ENCODE results near the gene MYL1. TPM values are rescaled to one million over a fixed set of nuclear protein-coding genes. Genes with fewer than 3 reads are reported as not detected.

The MYL1 gene
- total RNA-seq (2012; rRNA removed) (not detected in 2 replicates), polyA plus RNA-seq (2012; rRNA removed) (not detected in 2 replicates), Bru-seq, nascent RNA (not detected), BruChase-seq, experiment 1, labeled RNA remaining after a 6-hour chase (not detected), BruChase-seq, experiment 2, labeled RNA remaining after a 2-hour chase (not detected)
- not detected in 2 replicates for polyA plus RNA-seq (2012; cell fraction: cytosol; rRNA removed)
- not detected in 2 replicates for polyA plus RNA-seq (2012; cell fraction: nucleus; rRNA removed; ENCODE audit: low replicate concordance)
- long read RNA-seq, result 0 reads

- in situ Hi-C loops (cut with MboI; ENCODE audit: low sequenced_read_pairs) (no loop called here), intact Hi-C loops (cut with micrococcal nuclease) (no loop called here), dilution Hi-C loops (cut with HindIII; ENCODE audit: low sequenced_read_pairs, unreplicated experiment) (no loop called here)
- Histone ChIP-seq H2BK5ac (ENCODE audit: low read depth, low read length, poor library complexity, severe bottlenecking) (no peak within 1 kb of the TSS), H2AFZ (replicated peaks; ENCODE audit: low read length, poor library complexity) (no peak within 1 kb of the TSS), H3K27me3 (ENCODE audit: control insufficient read depth, insufficient read depth, low read length) (no peaks in the 10 kb centered on the region), H3K36me3 (ENCODE audit: control insufficient read depth, insufficient read depth, low read length) (no peaks in the 10 kb centered on the region), H3K56ac (ENCODE audit: extremely low read depth, insufficient read depth, low read length) (no peak within 1 kb of the TSS), H3K27ac (ENCODE audit: insufficient read depth, low read length) (no peak within 1 kb of the TSS), H4K91ac (ENCODE audit: insufficient read depth, low read depth, low read length) (no peak within 1 kb of the TSS), H4K8ac (ENCODE audit: low read depth in 2 of 2, low read length in 2 of 2) (no peak within 1 kb of the TSS), H2BK120ac (ENCODE audit: low read depth, low read length) (no peak within 1 kb of the TSS), H2BK20ac (ENCODE audit: low read depth, low read length) (no peak within 1 kb of the TSS), H4K20me1 (ENCODE audit: insufficient read depth, low read length) (no peaks in the 10 kb centered on the region), H2BK15ac (ENCODE audit: low read depth, low read length) (no peak within 1 kb of the TSS), H3K79me1 (ENCODE audit: low read depth in 1 of 2, low read length in 2 of 2) (no peaks in the 10 kb centered on the region), H3K14ac (replicated peaks; ENCODE audit: low read depth, low read length) (no peak within 1 kb of the TSS), H2AK9ac (replicated peaks; ENCODE audit: low read depth, low read length, poor library complexity) (no peak within 1 kb of the TSS), H3K4me2 (ENCODE audit: low read depth, low read length) (no peak within 1 kb of the TSS), H3K18ac (ENCODE audit: low read depth, low read length) (no peak within 1 kb of the TSS), H3K4ac (ENCODE audit: low read depth, low read length) (no peak within 1 kb of the TSS), H3K9ac (ENCODE audit: low read depth, low read length) (no peak within 1 kb of the TSS), H4K5ac (ENCODE audit: low read depth, low read length) (no peak within 1 kb of the TSS), H3K4me3 (ENCODE audit: insufficient read depth, low read depth, low read length) (no peak within 1 kb of the TSS), H3K9me1 (ENCODE audit: insufficient read depth, low read length) (no peaks in the 10 kb centered on the region), H3K23ac (ENCODE audit: low read depth, low read length) (no peak within 1 kb of the TSS), H3K4me1 (ENCODE audit: control insufficient read depth, insufficient read depth, low read length) (no peaks in the 10 kb centered on the region), H2AK5ac (ENCODE audit: low read depth, low read length) (no peak within 1 kb of the TSS), H3K9me3 (ENCODE audit: control insufficient read depth, insufficient read depth, low read length) (no peaks in the 10 kb centered on the region; the same call in 1 of the 2 replicates)
- ChIA-PET POLR2A (ENCODE audit: unreplicated experiment) (no interaction called here), CTCF (interaction anchor here (0.6 kb wide), 1 partner anchor 1837 kb away, joined by 5 read pairs; no protein-coding TSS in a partner anchor)
- ATAC-seq (ENCODE audit: low read depth) (no peak), DNase-seq (no peak)
- TF ChIP-seq USF2 (IDR thresholded peaks at IDR 0.05; ENCODE audit: low read depth, low read length) (no peak), CEBPB (IDR thresholded peaks at IDR 0.05; ENCODE audit: low read depth, low read length) (no peak), MXI1 (IDR thresholded peaks at IDR 0.05; ENCODE audit: borderline replicate concordance, low read depth, low read length) (no peak), RAD21 (IDR thresholded peaks at IDR 0.05; ENCODE audit: low read length) (no peak), MAZ (IDR thresholded peaks at IDR 0.05; ENCODE audit: borderline replicate concordance, low read depth, low read length) (no peak), SMC3 (IDR thresholded peaks at IDR 0.05; ENCODE audit: low read depth, low read length) (no peak), CHD1 (IDR thresholded peaks at IDR 0.05; ENCODE audit: low read depth, low read length) (no peak), RFX5 (IDR thresholded peaks at IDR 0.05; ENCODE audit: low read depth, low read length) (no peak), RCOR1 (IDR thresholded peaks at IDR 0.05; ENCODE audit: insufficient replicate concordance, low read length) (no peak)
- BruUV-seq (replicated peaks), result no TSS peak
- no CpG with 5 or more reads among the region's 5 CpGs for WGBS, 2 experiments (ENCODE audit: extremely low coverage in 2 of 2, insufficient read length in 1 of 2)
Observed at GRCh38 chr2:210315015-210315788, at the start of gene MYL1. Gene MYL1, minus strand, starts transcription at chr2:210315174. Its CDS starts 132 bp downstream, at chr2:210315042.

Measured in IMR-90 (cell line).